CD4-positive, alpha-beta T cell treated with Interleukin-15 for 4 hours (primary cell): Measurements from ENCODE around the gene TMEM108.
"Not testable (repeated sequence)": the region's sequence is repeated elsewhere in the genome, so short reads cannot be mapped to it uniquely, and the experiment has no call there.

Source experiments
- DNase-seq: peaks from one replicate; pipeline ENCODE4 v3.0.0-alpha.2; 2020; ENCODE audit warnings: low spot score

TMEM108 gene

DNA sequence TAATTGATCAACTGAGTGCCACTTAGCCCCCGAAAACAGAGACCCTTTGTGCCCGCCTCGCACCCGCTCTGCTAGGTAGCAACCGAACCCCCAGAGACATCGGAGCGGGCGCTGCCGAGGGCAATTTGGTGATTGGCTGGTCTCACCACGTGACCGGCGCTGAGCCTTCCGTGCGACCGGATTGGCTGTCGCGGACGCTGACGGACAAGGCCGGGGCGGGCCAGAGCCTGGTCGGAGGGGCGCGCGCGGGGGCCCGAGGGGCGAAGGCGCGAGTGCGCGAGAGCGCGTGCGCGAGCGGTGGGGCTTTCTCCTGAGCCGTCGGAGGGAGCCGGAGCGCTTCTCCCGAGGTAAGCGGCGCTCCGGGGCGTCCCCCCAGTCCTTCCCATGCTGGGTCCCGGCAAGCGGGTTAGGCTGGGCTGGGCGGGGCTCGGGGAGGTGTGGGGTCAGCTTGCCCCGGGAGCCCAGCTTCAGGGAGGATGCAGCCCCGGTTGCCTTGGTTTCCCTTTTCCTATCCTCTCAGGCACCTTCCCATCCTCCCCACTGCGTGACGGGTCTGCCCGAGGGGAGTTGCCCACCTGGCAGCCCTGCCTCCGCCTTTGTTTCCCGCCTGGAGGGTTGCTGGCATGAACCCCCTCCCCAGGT is at the start of gene TMEM108:
TMEM108 (plus strand) TSS at position 303 of the 642 bp plus-strand sequence.
- DNase-seq: no peak

DNA sequence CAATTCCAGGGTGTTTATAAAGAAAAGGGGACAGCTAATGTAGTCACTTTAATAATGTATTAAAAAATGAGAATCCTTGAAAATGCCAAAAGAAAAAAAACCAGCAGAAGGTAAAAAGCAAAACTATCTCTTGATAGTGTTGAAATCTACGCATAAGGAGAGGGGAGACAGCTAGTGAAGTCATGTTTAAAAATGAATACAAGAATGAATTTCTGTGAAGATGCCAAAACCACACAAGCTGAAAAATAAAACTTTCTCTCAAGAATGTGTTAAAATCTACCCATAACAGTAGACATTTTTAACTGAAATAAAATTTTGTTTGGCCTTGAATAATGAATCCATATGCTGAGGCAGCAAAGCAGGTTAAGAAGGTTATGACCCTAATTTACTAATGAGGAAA is 42.2 kb upstream of the TMEM108 start:
- no peak for DNase-seq

DNA sequence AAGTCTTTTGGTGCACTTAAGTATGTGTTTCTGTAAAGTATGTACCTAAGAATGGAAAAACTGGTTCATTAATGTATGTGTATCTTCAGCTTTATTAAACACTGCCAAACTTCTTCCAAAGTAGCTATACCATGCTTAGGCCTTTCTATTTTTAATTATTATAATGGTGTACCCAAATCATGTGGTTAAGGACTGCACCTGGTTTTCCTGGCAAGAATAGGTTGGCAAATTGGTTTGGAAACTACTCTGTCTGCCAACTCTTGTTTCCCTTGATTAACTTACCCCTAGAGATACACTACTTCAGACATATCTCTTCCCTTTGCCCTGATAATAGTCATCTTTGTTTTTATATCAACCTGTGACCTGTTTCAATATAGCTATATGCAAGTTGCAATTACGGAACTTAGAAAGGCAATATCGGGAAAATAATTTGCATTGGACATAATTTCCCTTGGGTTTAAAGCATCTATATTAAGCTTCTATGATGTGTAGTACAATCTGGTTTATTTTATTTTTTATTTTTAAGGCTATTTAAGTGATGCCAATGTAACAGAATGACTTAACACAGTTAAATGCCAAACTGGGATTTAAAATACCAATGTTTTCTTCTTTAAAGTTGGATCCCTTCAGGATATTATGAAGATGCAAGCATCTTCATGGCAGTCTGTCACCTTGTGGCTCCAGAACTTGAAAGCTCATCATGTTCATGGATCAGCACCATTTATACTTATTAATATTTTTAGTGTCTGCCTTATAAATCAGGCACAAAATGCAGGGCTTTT is 40.6 kb upstream of the TMEM108 start:
- no peak for DNase-seq

DNA sequence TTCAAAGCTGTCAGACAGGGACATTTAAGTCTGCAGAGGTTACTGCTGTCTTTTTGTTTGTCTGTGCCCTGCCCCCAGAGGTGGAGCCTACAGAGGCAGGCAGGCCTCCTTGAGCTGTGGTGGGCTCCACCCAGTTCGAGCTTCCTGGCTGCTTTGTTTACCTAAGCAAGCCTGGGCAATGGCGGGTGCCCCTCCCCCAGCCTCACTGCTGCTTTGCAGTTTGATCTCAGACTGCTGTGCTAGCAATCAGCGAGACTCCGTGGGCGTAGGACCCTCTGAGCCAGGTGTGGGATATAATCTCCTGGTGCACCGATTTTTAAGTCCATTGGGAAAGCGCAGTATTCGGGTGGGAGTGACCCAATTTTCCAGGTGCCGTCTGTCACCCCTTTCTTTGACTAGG is 33.2 kb upstream of the TMEM108 start:
- not testable (repeated sequence) for DNase-seq

DNA sequence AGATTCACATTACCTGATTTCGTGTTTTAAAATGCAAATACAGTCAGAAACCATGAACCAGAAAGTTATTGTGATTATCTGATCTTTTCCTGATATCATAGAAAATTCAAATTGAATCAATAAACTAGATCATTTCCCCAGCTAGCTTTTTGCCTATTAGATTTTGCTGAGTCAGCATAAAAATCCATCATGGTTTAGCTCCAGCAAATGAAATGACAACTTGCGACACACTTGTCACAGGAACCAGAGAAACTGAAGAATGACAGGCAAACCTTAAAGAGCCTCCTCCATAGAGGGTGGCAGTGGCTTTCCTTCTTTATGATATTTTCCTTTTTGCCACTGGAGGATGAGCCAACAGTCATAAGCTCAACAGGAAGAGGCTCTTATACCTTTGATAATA is 30.6 kb upstream of the TMEM108 start:
- DNase-seq: no peak

DNA sequence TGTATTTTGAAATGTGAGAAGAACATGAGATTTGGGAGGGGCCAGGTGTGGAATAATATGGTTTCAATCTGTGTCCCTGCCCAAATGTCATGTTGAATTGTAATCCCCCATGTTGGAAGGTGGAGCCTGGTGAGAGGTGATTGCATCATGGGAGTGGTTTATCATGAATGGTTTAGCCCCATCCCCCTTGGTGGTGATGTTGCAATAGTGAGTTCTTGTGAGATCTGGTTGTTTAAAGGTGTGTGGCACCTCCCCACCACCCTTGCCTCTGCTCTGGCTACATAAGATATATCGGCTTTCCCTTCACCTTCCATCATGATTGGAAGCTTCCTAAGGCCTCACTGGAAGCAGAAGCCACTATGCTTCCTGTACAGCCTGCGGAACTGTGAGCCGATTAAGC is 23.9 kb upstream of the TMEM108 start:
- DNase-seq: no peak

DNA sequence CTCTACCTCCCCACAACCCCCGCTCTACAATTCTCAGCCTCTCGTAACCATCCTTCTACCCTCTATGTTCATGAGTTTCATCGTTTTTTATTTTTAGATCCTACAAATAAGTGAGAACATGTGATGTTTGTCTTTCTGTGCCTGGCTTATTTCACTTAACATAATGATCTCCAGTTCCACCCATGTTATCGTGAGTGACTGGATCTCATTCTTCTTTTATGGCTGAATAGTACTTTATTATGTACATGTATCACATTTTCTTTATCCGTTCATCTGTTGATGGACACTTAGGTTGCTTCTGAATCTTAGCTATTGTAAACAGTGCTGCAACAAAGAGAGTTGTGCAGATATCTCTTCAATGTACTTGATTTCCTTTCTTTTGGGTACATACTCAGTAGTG is 22.6 kb upstream of the TMEM108 start:
- DNase-seq: not testable (repeated sequence)

DNA sequence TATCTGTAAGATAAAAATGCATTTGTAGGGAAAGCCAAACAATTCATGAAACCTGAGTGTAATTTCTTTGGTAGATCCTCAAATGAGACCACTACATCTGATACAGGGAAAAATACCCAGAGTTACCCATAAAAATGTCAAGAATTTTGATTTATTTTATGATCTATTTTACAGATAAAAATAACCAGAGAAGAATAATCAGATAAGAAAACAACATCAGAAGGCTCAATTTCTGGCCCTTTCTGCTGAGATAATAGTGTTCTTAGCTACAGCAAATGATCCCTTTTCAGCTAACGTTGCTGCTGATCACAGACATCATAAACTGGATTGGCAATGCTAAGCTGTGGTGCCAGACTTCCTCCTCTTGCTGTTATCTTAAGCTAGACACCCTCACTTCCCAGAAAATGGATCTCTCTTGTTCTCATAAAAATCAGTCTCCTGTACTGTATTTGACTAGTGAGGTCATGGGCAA is 21.3 kb upstream of the TMEM108 start:
- no peak for DNase-seq

DNA sequence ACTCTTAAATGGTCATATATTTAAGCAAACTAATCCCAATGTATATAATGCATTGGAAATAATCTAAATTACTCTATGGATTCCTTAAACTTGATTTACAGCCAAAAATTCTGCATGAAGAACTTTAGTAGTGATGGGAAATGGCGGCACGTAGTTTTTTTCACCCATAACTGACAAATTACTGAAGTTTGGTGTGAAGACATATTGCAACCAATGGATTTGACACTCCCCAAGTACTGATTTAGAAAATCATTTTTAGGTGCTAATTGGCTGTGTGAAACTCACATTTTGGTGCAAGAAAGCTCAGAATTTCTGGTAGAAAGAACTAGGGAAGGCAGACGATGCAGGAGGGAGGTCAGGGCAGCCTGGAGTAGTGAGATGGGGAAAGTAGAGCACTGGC is 19.3 kb upstream of the TMEM108 start:
- DNase-seq: no peak

DNA sequence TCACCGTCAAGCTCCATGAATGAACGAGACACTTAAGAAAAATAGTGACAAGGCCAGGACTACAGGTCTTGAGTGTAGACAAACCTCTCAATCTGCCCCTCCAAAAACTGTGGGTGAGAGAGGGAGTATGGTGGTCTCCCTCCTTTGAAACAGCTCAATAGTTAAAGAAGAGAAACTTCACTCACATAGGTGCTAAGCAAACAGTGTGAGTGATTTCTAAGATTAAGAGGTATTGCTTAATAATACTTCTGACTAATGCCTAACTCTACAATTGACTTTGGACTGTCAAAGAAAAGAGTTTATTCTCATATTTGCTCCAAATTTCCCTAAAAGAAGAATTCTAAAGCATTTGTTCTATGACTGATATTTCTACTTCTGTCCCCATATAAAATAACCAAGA is 17.0 kb upstream of the TMEM108 start:
- no peak for DNase-seq

DNA sequence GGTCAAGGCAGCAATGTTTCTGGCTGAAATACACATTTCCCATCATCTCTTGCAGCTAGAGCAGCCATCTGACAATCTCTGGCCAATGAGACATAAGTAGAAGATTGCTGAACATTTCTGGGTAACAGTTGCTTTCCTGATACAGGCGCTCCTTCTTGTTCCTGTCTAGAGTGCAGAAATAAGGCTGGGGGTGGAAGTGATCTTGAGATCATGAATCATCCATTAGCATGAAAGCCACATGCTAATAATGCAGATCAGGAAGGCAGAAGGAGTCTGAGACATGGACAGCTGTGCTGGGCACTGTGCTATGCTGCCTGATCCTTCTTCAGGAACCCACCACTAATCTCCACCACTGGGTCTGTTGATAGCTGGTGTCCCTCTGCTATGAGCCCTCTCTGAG is 14.8 kb upstream of the TMEM108 start:
- DNase-seq: no peak

DNA sequence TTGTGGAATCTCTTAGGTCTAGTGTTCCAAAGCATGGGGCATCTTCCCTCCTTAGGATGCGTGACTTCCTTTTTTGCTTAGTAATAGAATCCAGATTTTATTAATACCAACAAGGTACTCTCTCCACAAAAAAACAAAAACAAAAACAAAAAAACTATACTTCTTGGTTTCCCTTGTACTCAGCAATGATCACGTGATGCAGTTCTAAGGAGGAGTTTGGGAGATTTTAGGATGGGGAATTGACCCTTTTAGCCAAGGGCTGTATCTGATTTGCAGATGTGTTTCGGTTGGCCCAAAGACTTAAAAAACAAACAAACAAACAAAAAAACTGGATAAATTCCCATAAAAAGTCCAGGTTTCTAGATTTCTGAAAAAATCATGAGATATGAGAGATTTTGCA is 12.6 kb upstream of the TMEM108 start:
- no peak for DNase-seq

DNA sequence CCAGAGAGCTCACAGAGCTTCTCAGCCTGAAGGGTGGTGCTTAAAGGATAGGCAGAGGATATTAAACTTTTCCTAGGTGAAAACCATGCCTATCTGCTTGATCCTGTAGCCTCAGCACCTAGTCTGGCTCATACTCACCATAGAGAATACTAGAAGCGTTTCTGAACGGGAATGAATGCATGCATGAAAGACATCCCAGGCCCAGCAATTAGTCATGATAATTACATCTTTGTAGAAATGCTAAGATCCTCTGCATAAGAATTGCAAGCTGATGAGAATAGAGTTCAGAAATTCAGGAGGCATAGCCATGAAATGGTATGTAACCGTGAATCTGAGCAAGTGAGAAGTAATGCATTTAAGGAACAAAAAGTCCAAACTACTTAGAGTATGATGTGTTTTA is 5.9 kb upstream of the TMEM108 start:
- no peak for DNase-seq

DNA sequence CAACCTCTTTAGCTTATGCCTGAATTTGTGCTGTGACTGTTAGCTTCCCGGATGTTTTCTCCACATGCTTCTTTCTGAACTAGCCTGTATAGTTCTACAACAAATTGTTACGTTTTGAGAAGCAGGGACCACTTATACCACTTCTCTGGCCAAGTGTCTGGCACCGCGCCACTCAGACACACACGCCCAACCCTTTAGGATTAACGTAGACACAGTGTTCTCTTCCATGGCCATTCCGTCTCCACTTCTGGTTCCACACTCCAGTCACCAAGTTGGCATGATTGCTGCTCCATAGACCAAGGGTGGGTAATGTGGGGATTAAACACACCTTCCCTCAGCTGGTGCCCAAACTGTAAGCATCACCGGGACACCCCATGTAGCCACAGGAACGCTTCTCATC is 755 bp upstream of the TMEM108 start:
- no peak for DNase-seq

DNA sequence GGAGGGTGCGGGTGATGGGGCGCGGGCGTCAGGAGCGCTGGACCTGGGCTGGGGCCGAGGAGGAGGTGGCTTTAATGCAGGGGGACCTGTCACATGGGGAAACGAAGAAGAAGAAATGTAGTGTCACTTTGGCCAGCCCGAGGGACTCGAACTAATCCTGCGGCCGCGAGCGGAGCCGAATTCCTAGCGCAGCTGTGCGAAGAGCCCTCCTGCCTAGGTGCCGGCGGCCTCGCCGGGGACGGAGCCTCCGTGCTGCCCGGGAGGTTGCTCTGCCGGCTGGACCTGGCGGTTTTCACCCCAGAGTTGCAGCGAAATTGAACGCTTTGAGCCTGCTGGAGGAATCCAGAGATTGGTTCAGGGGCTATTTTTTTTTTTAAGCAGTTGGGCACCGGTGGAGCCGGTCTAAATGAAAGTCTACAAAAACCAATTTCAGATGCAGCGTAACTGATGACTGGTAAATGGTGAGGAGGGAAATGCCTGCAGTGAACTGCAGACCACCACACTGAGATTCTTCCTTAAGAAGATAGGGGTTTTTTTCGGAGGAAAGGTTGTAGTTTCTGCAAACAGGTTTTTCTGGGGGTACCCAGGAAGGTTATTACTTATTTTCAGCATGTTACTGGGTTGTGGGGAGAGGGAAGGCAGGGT is 662 bp downstream of the TMEM108 start:
- DNase-seq: no peak

DNA sequence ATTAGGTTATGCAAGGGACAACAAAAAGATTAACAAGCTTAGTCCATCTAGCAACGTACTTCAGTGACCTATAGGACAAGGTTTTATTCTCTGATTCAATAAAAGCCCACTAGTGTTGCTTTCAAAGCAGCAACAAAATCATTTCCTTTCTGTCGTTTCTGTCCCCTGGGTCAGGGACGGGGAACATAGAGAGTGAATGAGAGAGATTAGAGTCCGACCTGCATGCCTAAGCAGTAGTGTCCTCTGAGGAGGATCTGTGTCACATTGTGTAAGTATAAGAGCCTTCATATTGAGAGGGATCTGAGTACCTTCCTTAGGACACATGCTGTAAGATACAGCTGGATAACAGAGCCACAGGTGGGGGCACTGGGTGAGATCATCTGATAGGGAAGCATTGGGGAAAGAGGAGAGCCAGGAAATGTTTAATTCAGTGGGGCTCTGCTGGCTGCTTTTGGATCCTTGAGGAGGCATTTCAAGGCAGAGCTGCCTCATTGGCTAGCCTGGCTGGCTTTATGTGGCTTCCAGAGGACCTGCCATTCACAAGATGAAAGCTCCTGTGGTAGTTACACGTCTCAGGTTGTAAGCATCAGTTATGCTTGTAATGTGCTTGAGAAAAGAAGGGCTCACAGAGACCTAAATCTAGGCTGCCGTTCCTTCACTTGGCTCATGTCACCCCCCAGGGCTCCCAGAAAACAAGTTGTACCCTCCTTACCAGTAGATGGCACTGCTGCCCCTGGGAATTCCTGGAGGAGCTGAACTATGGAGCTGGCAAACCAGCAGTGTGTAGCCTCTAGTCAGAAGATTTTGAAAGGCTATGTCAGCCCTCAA is 2.7 kb downstream of the TMEM108 start:
- DNase-seq: no peak

DNA sequence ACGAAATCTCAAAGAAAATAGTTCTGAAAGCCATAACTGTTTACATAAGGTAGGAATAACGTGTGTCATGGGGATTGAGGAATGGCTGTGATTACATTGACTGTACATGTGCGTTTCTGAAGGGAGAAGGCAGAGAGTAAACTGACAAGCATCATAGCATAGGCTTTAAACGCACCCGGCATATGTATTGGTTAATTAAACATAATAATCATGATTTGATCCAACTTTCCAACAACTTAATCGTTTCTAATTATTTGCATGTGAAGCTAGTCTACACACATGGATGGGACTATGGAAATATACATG is 3.3 kb downstream of the TMEM108 start:
- no peak for DNase-seq

DNA sequence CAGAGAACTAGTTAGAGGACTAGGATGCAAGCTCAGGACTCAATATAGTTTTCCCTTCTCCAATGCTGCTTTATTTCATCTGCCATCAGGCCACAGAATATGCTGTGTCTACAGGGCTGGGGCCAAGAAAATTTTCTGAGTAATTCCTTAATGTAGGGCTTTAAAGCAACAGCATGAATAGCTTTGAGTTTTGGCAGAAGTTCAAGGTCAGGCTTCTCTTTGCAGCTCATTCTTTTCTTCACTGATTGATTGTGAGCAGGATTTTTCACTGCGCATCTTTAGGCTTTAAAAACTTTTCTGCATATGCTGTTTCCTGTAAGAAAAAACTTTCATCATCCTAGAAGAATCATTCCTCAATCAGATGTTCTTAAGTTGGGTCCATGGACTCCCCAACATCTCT is 4.6 kb downstream of the TMEM108 start:
- DNase-seq: no peak

DNA sequence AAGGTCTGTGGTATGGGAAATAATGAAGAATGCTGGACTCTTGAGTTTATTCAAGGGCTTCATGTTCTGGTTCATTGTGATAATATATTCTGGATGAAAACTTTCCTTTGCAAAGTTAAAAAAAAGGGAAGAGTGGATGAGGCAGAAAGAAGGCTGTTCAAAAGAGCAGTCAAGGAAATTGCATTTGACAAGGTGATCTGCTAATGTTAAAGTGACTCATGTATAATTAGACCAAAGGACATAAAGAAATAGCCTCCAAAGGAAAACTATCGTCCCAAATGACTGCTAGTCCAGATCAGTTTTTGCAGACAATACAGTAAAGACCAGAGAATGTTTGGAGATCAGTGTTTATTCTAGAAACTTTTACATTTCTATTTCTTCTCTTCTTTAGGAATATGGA is 9.8 kb downstream of the TMEM108 start:
- DNase-seq: no peak

DNA sequence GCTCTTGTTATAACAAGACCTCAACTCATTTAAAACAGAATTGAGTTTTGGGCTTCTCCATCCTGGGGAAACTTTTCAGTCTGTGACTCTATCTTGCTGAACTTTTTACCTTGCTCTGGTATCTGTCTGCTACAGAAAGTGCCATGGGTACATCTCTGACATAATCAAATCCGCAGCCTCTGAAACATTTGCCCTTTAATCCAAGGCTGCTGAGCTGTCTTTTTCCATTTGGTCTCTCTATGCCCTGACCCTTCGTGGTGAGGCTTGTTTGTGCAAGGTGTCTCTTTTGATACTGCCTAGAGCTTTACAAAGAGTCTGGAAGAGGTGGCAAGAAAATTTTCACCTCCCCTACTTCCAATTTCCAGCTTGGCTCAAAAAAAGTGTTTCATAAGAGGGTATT is 11.3 kb downstream of the TMEM108 start:
- no peak for DNase-seq

DNA sequence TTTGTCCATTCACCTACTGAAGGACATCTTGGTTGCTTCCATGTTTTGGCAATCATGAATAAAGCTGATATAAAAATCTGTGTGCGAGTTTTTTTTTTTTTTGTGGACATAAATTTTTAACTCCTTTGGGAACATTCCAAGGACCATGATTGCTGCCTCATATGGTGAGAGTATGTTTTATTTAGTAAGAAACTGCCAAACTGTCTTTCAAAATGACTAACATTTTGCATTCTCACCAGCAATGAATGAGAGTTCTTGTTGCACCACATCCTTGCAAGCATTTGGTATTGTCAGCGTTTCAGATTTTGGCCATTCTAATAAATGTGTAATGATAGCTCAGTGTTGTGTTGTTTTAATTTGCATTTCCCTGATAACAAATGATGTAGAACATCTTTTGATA is 12.7 kb downstream of the TMEM108 start:
- no peak for DNase-seq

DNA sequence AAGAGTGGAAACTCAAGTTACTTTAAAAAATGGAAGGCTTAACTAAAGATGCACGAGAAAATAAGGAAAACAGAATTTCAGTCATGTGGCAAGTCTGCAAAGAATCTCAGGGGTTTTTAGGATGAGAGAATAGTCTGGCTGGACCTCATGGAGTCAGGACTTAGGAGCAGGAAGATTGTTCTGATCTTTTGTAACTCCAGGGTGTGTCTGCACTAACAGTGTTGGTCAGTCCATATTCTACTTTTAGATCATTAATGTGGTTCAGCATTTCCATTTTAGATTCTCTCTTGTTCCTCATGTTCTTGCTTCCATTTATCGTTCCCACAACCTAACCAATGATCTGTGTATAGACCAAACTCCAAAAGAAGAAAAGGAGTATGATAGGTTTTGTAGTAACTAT is 15.3 kb downstream of the TMEM108 start:
- DNase-seq: no peak

DNA sequence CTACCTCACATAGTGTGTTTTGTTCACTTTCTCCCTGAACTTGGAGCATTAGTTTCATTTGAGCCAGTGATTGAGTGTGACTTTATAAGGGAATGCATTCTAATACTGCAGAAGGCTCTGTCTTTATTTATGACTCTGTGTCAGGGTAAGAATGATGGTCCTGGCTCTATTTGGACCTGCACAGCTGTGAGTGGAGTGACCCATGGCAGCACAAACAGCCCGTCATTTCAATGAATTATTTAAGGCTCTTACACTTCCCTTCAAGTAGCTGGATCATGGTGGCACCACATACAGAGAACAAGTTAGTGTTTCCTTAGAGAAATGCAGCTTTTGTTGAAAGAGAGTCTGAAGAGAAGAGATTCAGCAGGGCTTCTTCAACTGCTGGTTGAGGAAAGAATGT is 16.4 kb downstream of the TMEM108 start:
- no peak for DNase-seq
